T-helper 1 cell treated with Interleukin-12 subunit alpha and Interleukin-12 subunit beta and Interleukin-4 antibody, amounts not matched to agents 30 μg/mL and 1 μg/mL, for 36 hours (primary cell): Measurements from ENCODE around the gene CHST11.
"Not testable (repeated sequence)": the region's sequence is repeated elsewhere in the genome, so short reads cannot be mapped to it uniquely, and the experiment has no call there.

Experiments
- H3K27ac Mint-ChIP-seq: one replicate; pipeline ENCODE4 v1.8.0; 2021; ENCODE audit warnings: mild to moderate bottlenecking, mixed read lengths
- H3K27me3 Mint-ChIP-seq: one replicate; pipeline ENCODE4 v1.8.0; 2021; ENCODE audit warnings: low read depth, mixed read lengths
- H3K36me3 Mint-ChIP-seq: one replicate; pipeline ENCODE4 v1.8.0; 2021; ENCODE audit warnings: low read depth, mixed read lengths
- H3K4me1 Mint-ChIP-seq: one replicate; pipeline ENCODE4 v1.8.0; 2021; ENCODE audit warnings: low read depth, mixed read lengths
- H3K4me3 Mint-ChIP-seq: one replicate; pipeline ENCODE4 v1.8.0; 2021; ENCODE audit warnings: mild to moderate bottlenecking, moderate library complexity, mixed read lengths
- H3K9me3 Mint-ChIP-seq: one replicate; pipeline ENCODE4 v1.8.0; 2021; ENCODE audit warnings: mixed read lengths

The CHST11 gene

GRCh38 chr12:104538056-104538455 is 81.3 kb downstream of the CHST11 start:
- H3K36me3 Mint-ChIP-seq: peaks cover 45% of the 10 kb centered on the region
- H3K27ac Mint-ChIP-seq: no peak overlapping the region
- H3K27me3 Mint-ChIP-seq: no peaks in the 10 kb centered on the region
- no peaks in the 10 kb centered on the region for H3K9me3 Mint-ChIP-seq
- H3K4me1 Mint-ChIP-seq: peaks cover 50% of the 10 kb centered on the region
- no peak overlapping the region for H3K4me3 Mint-ChIP-seq

- H3K9me3 Mint-ChIP-seq: no peaks in the 10 kb centered on the region
- H3K27ac Mint-ChIP-seq: peak overlapping the region; percentile 5
- H3K4me1 Mint-ChIP-seq: peaks cover 44% of the 10 kb centered on the region
- H3K36me3 Mint-ChIP-seq: peaks cover 46% of the 10 kb centered on the region
- H3K27me3 Mint-ChIP-seq: no peaks in the 10 kb centered on the region
- H3K4me3 Mint-ChIP-seq: no peak overlapping the region
Observed at GRCh38 chr12:104538891-104539462, 82.2 kb downstream of the CHST11 start.

- peaks cover 48% of the 10 kb centered on the region for H3K4me1 Mint-ChIP-seq
- no peak overlapping the region for H3K27ac Mint-ChIP-seq
- peaks cover 32% of the 10 kb centered on the region for H3K36me3 Mint-ChIP-seq
- H3K9me3 Mint-ChIP-seq: no peaks in the 10 kb centered on the region
- H3K4me3 Mint-ChIP-seq: no peak overlapping the region
- H3K27me3 Mint-ChIP-seq: no peaks in the 10 kb centered on the region
Observed at GRCh38 chr12:104544836-104545235, 88.1 kb downstream of the CHST11 start.

- Mint-ChIP-seq H3K9me3 (peaks cover 2% of the 10 kb centered on the region), H3K4me1 (peaks cover 45% of the 10 kb centered on the region), H3K4me3 (no peak overlapping the region), H3K36me3 (peaks cover 25% of the 10 kb centered on the region), H3K27me3 (no peaks in the 10 kb centered on the region), H3K27ac (no peak overlapping the region)
Observed at GRCh38 chr12:104546575-104546974, 89.8 kb downstream of the CHST11 start.

- Mint-ChIP-seq H3K4me3 (no peak overlapping the region), H3K4me1 (peaks cover 51% of the 10 kb centered on the region), H3K27me3 (no peaks in the 10 kb centered on the region), H3K27ac (no peak overlapping the region), H3K36me3 (peaks cover 31% of the 10 kb centered on the region), H3K9me3 (peaks cover 6% of the 10 kb centered on the region)
Observed at GRCh38 chr12:104547235-104547634, 90.5 kb downstream of the CHST11 start.

GRCh38 chr12:104549815-104550480 is 93.2 kb downstream of the CHST11 start:
- no peak overlapping the region for H3K27ac Mint-ChIP-seq
- no peaks in the 10 kb centered on the region for H3K27me3 Mint-ChIP-seq
- H3K36me3 Mint-ChIP-seq: peaks cover 42% of the 10 kb centered on the region
- H3K4me3 Mint-ChIP-seq: no peak overlapping the region
- peaks cover 67% of the 10 kb centered on the region for H3K4me1 Mint-ChIP-seq
- H3K9me3 Mint-ChIP-seq: peaks cover 20% of the 10 kb centered on the region

- Mint-ChIP-seq H3K9me3 (peaks cover 20% of the 10 kb centered on the region), H3K4me1 (peaks cover 65% of the 10 kb centered on the region), H3K27ac (no peak overlapping the region)
Observed at GRCh38 chr12:104551313-104551931, 94.7 kb downstream of the CHST11 start.

GRCh38 chr12:104553421-104553820 is 96.7 kb downstream of the CHST11 start:
- no peaks in the 10 kb centered on the region for H3K27me3 Mint-ChIP-seq
- peaks cover 45% of the 10 kb centered on the region for H3K36me3 Mint-ChIP-seq
- peaks cover 50% of the 10 kb centered on the region for H3K4me1 Mint-ChIP-seq
- H3K9me3 Mint-ChIP-seq: peaks cover 20% of the 10 kb centered on the region
- no peak overlapping the region for H3K4me3 Mint-ChIP-seq
- H3K27ac Mint-ChIP-seq: no peak overlapping the region

More at GRCh38 chr12:104551313-104551931, 94.7 kb downstream of the CHST11 start:
- H3K27me3 Mint-ChIP-seq: no peaks in the 10 kb centered on the region
- peaks cover 44% of the 10 kb centered on the region for H3K36me3 Mint-ChIP-seq
- no peak overlapping the region for H3K4me3 Mint-ChIP-seq

GRCh38 chr12:104555648-104556047 is 98.9 kb downstream of the CHST11 start:
- H3K9me3 Mint-ChIP-seq: peaks cover 20% of the 10 kb centered on the region
- H3K4me1 Mint-ChIP-seq: peaks cover 43% of the 10 kb centered on the region
- no peak overlapping the region for H3K4me3 Mint-ChIP-seq
- no peaks in the 10 kb centered on the region for H3K27me3 Mint-ChIP-seq
- peaks cover 47% of the 10 kb centered on the region for H3K36me3 Mint-ChIP-seq
- peak overlapping the region; percentile 50 for H3K27ac Mint-ChIP-seq

- no peaks in the 10 kb centered on the region for H3K27me3 Mint-ChIP-seq
- H3K36me3 Mint-ChIP-seq: peaks cover 48% of the 10 kb centered on the region
- H3K9me3 Mint-ChIP-seq: peaks cover 13% of the 10 kb centered on the region
- no peak overlapping the region for H3K27ac Mint-ChIP-seq
- peaks cover 31% of the 10 kb centered on the region for H3K4me1 Mint-ChIP-seq
- H3K4me3 Mint-ChIP-seq: no peak overlapping the region
Observed at GRCh38 chr12:104557488-104558195, 100.9 kb downstream of the CHST11 start.

GRCh38 chr12:104560881-104561280 is 104.1 kb downstream of the CHST11 start:
- Mint-ChIP-seq H3K36me3 (peaks cover 48% of the 10 kb centered on the region), H3K27ac (no peak overlapping the region), H3K4me3 (no peak overlapping the region), H3K9me3 (peaks cover 17% of the 10 kb centered on the region), H3K4me1 (peaks cover 14% of the 10 kb centered on the region), H3K27me3 (no peaks in the 10 kb centered on the region)

- Mint-ChIP-seq H3K4me1 (peaks cover 26% of the 10 kb centered on the region), H3K36me3 (peaks cover 56% of the 10 kb centered on the region), H3K27ac (no peak overlapping the region)
Observed at GRCh38 chr12:104562763-104563162, 106.0 kb downstream of the CHST11 start.

GRCh38 chr12:104564662-104565061 is 107.9 kb downstream of the CHST11 start:
- not testable (repeated sequence) for H3K27ac Mint-ChIP-seq, H3K4me3 Mint-ChIP-seq, H3K27me3 Mint-ChIP-seq

More at GRCh38 chr12:104562763-104563162, 106.0 kb downstream of the CHST11 start:
- no peak overlapping the region for H3K4me3 Mint-ChIP-seq
- H3K27me3 Mint-ChIP-seq: no peaks in the 10 kb centered on the region
- H3K9me3 Mint-ChIP-seq: peaks cover 22% of the 10 kb centered on the region

GRCh38 chr12:104565606-104566243 is 109.0 kb downstream of the CHST11 start:
- Mint-ChIP-seq H3K27me3 (no peaks in the 10 kb centered on the region), H3K4me3 (no peak overlapping the region), H3K36me3 (peaks cover 48% of the 10 kb centered on the region), H3K4me1 (peaks cover 48% of the 10 kb centered on the region), H3K9me3 (peaks cover 22% of the 10 kb centered on the region), H3K27ac (peak overlapping the region; percentile 23)

More at GRCh38 chr12:104564662-104565061, 107.9 kb downstream of the CHST11 start:
- peaks cover 22% of the 10 kb centered on the region for H3K9me3 Mint-ChIP-seq
- H3K36me3 Mint-ChIP-seq: peaks cover 52% of the 10 kb centered on the region
- peaks cover 45% of the 10 kb centered on the region for H3K4me1 Mint-ChIP-seq
